PC-3 (cell line): ENCODE measurements around the gene OR2T33.

ENCODE experiments used
- CTCF ChIP-seq: fragments of 300-600 bp; sonication (generic); conservative IDR thresholded peaks from 2 replicates; pipeline ENCODE4 v1.5.1; 2017; ENCODE audit warnings: antibody characterized with exemption, low read depth, mild to moderate bottlenecking, low read length
- EZH2 ChIP-seq: fragments of 300-600 bp; sonication (generic); IDR thresholded peaks from one replicate; pipeline ENCODE4 v1.6.1; 2017; ENCODE audit warnings: antibody characterized with exemption, mild to moderate bottlenecking, low read length; ENCODE audit not compliant: unreplicated experiment

GRCh38 chr1:248288391-248288790 lies 10.6 kb upstream of the OR2T33 start:
- no peak for TF ChIP-seq CTCF
- TF ChIP-seq EZH2 = no peak
